ENCODE results near the gene CWC15.

Gene CWC15

DNA sequence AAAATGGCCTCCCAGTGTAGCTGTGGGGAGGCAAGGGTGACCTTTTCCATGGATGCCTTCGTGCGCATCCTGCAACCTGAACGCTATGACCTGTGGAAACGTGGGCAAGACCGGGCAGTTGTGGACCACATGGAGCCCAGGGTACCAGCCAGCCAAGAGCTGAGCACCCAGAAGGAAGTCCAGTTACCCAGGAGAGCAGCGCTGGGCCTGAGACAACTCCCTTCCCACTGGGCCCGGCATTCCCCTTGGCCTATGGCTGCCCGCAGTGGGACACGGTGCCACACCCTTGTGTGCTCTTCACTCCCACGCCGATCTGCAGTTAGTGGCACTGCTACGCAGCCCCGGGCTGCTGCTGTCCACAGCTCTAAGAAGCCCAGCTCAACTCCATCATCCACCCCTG is 24.9 kb upstream of the CWC15 start:
- TF ChIP-seq, protein P1, sequence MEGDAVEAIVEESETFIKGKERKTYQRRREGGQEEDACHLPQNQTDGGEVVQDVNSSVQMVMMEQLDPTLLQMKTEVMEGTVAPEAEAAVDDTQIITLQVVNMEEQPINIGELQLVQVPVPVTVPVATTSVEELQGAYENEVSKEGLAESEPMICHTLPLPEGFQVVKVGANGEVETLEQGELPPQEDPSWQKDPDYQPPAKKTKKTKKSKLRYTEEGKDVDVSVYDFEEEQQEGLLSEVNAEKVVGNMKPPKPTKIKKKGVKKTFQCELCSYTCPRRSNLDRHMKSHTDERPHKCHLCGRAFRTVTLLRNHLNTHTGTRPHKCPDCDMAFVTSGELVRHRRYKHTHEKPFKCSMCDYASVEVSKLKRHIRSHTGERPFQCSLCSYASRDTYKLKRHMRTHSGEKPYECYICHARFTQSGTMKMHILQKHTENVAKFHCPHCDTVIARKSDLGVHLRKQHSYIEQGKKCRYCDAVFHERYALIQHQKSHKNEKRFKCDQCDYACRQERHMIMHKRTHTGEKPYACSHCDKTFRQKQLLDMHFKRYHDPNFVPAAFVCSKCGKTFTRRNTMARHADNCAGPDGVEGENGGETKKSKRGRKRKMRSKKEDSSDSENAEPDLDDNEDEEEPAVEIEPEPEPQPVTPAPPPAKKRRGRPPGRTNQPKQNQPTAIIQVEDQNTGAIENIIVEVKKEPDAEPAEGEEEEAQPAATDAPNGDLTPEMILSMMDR (IDR thresholded peaks at IDR 0.05; ENCODE audit: low read depth, low read length), result no peak
- no peak overlapping the region for H3K4me3 ChIP-seq (replicated peaks in 1 of 2; ENCODE audit: low read depth in 2 of 2, low read length in 2 of 2)
- no peak for DNase-seq (ENCODE audit: low read depth in 2 of 2)

DNA sequence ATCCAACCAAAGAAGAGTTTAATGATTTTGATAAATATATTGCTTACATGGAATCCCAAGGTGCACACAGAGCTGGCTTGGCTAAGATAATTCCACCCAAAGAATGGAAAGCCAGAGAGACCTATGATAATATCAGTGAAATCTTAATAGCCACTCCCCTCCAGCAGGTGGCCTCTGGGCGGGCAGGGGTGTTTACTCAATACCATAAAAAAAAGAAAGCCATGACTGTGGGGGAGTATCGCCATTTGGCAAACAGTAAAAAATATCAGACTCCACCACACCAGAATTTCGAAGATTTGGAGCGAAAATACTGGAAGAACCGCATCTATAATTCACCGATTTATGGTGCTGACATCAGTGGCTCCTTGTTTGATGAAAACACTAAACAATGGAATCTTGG is 24.1 kb upstream of the CWC15 start:
- TF ChIP-seq, protein P1 (IDR thresholded peaks at IDR 0.05; ENCODE audit: low read depth, low read length), result peak; percentile 22
- H3K4me3 ChIP-seq (replicated peaks in 1 of 2; ENCODE audit: low read depth in 2 of 2, low read length in 2 of 2), result no peak overlapping the region
- no peak for DNase-seq (ENCODE audit: low read depth in 2 of 2)

DNA sequence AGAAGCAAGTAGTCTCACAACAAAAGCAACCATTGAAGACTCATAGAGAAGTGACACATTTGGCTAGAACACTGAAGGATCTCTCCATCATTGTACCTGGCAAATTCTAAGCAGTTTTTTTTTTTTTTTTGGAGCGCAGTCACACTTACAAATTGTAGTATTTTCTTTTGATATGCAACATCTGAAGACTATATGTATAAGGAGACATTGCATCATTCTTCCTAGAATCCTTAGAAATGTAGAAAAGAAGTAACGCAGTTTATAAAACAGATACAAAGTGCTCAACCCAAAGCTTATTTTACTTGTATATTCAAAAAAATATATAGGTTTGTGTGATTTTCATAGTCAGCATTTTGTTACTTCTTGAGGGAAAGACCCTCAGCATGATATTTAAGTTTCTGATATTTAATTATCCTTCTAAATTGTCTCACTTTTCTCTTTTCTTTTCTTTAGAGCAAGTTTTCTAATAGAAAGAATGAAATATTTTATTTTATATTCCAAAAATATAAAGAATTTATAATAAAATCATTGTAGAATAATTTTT is 20.1 kb upstream of the CWC15 start:
- TF ChIP-seq, protein P1 (IDR thresholded peaks at IDR 0.05; ENCODE audit: low read depth, low read length), result no peak
- no peak for DNase-seq (ENCODE audit: low read depth in 2 of 2)
- no peak overlapping the region for H3K4me3 ChIP-seq (replicated peaks in 1 of 2; ENCODE audit: low read depth in 2 of 2, low read length in 2 of 2)

DNA sequence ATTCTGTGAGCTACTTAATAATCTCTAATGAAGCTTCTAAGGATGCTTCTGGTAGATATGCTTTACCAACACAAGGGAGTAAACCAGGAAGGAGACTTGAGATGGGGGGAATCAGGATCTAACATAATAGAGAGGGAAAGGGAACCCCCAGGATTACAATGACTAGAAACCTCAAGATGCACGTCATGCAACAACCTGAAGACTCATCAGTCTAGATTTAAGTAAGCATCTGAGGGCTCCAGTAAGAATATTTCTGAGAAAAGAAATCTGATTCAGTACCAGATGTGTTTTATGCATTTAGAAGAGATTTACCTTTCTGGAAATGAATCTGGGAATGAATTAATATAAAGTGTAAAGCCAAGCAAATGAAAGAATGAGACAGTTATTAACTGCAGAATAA is 15.4 kb upstream of the CWC15 start:
- H3K4me3 ChIP-seq (replicated peaks in 1 of 2; ENCODE audit: low read depth in 2 of 2, low read length in 2 of 2), result no peak overlapping the region
- TF ChIP-seq, protein P1 (IDR thresholded peaks at IDR 0.05; ENCODE audit: low read depth, low read length), result no peak
- no peak for DNase-seq (ENCODE audit: low read depth in 2 of 2)

DNA sequence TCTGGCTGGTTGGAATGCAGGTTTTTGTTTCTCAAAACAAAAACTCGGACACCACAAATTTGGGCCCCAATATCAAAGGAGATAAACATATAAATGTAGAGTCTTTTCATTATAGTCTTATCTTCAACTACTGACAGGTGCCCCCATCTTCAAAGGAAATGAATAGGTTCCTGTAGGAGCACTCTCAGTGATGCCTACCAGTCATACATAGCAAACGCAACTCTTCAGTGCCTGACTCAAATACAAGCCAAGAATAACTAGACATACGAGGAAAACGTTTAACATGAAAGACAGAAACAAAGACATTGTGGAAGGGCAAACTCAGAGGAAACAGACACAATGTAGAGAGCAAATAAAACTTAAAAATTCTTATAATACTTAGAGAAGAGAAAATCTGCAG is 14.0 kb upstream of the CWC15 start:
- no peak for DNase-seq (ENCODE audit: low read depth in 2 of 2)
- no peak overlapping the region for H3K4me3 ChIP-seq (replicated peaks in 1 of 2; ENCODE audit: low read depth in 2 of 2, low read length in 2 of 2)
- TF ChIP-seq, protein P1 (IDR thresholded peaks at IDR 0.05; ENCODE audit: low read depth, low read length), result no peak

DNA sequence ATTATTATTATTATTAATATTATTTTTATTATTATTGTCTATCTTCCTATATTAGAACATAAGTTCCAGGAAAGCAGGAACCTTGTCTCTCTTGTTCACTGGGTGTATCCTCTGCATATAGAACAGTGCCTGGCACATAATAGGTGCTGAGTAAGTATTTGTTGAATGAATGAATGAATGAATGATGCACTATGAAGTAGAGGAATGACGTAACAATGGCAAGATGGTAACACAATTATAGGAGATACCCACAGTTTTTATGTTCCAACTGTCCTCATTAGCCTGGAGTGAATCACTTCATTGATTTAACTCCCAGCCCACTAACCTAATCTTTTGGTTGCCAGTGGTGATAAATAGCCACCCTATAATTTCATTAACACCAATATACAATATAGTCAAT is 2.2 kb upstream of the CWC15 start:
- TF ChIP-seq, protein P1 (IDR thresholded peaks at IDR 0.05; ENCODE audit: low read depth, low read length), result no peak
- H3K4me3 ChIP-seq (replicated peaks in 1 of 2; ENCODE audit: low read depth in 2 of 2, low read length in 2 of 2), result no peak overlapping the region
- DNase-seq (ENCODE audit: low read depth in 2 of 2), result no peak

DNA sequence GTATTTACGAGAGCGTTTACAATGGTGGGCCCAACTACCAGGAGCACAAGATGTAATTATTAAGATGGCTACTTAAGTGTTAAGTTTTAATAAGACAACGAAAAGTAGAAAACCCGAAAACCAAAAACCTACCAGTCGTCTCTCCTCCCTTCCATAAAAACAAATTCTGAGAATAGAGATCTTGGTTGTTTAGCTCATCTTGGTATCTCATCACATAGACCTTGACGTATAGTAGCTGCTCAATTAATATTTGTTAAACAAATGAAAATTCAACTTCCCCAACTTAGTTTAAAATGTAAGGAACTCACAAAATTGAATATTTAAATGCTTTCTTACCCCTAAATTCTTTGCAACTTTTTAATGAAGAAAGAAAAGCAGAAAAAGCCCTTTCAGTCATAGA is 822 bp upstream of the CWC15 start:
- TF ChIP-seq, protein P1 (IDR thresholded peaks at IDR 0.05; ENCODE audit: low read depth, low read length), result no peak
- no peak for DNase-seq (ENCODE audit: low read depth in 2 of 2)
- peak overlapping the region; percentile 78 to 88 for H3K4me3 ChIP-seq (replicated peaks in 1 of 2; ENCODE audit: low read depth in 2 of 2, low read length in 2 of 2)

Data from cardiac fibroblast (primary cell).